Loucy (cell line): Measurements from ENCODE around the gene FADS3.

Experiments
- H2AFZ ChIP-seq: fragments of 200-600 bp; sonication (generic); 2 replicates; pipeline ENCODE4 v1.6.0; 2016; ENCODE audit warnings: antibody characterized with exemption, mild to moderate bottlenecking, low read length, moderate library complexity
- H3F3A ChIP-seq: fragments of 200-600 bp; 2 replicates; pipeline ENCODE4 v1.6.0; 2016; ENCODE audit warnings: antibody characterized with exemption, low read depth, mild to moderate bottlenecking
- H3K27me3 ChIP-seq: fragments of 200-600 bp; sonication (generic); 2 replicates; pipeline ENCODE4 v1.6.1; 2014; ENCODE audit warnings: low read length, mild to moderate bottlenecking; ENCODE audit not compliant: insufficient read depth, poor library complexity, severe bottlenecking
- H3K36me3 ChIP-seq: fragments of 200-600 bp; sonication (generic); 2 replicates; pipeline ENCODE4 v1.6.1; 2016; ENCODE audit warnings: low read length; ENCODE audit not compliant: insufficient read depth
- H3K4me1 ChIP-seq: fragments of 200-600 bp; sonication (generic); 2 replicates; pipeline ENCODE4 v1.5.1; 2014; ENCODE audit warnings: low read length, mild to moderate bottlenecking; ENCODE audit not compliant: insufficient read depth, poor library complexity, severe bottlenecking
- H3K4me2 ChIP-seq: fragments of 200-600 bp; sonication (generic); 2 replicates; pipeline ENCODE4 v1.6.0; 2014; ENCODE audit warnings: antibody characterized with exemption, low read length, low read depth, mild to moderate bottlenecking; ENCODE audit not compliant: poor library complexity, severe bottlenecking
- H3K4me3 ChIP-seq: fragments of 200-600 bp; sonication (generic); 2 replicates; pipeline ENCODE4 v1.5.1; 2014; ENCODE audit warnings: low read length, mild to moderate bottlenecking, mixed read lengths; ENCODE audit not compliant: poor library complexity, severe bottlenecking
- H3K79me2 ChIP-seq: fragments of 200-600 bp; sonication (generic); 2 replicates; pipeline ENCODE4 v1.6.1; 2014; ENCODE audit warnings: low read length; ENCODE audit not compliant: insufficient read depth
- H3K9ac ChIP-seq: fragments of 200-600 bp; sonication (generic); 2 replicates; pipeline ENCODE4 v1.6.0; 2014; ENCODE audit warnings: mild to moderate bottlenecking, low read depth, low read length, moderate library complexity; ENCODE audit not compliant: poor library complexity, severe bottlenecking
- H3K9me2 ChIP-seq: fragments of 200-600 bp; sonication (generic); replicated peaks from 2 replicates; pipeline ENCODE4 v1.6.1; 2016; ENCODE audit warnings: low read depth, low read length, mixed read lengths
- H3K9me3 ChIP-seq: fragments of 200-600 bp; sonication (generic); 2 replicates; pipeline ENCODE4 v1.6.1; 2014; ENCODE audit warnings: mild to moderate bottlenecking, antibody characterized with exemption, low read length, low read depth; ENCODE audit not compliant: insufficient read depth
- H4K20me1 ChIP-seq: fragments of 200-600 bp; sonication (generic); 2 replicates; pipeline ENCODE4 v1.6.0; 2014; ENCODE audit warnings: antibody characterized with exemption, low read length, mild to moderate bottlenecking; ENCODE audit not compliant: insufficient read depth, poor library complexity, severe bottlenecking
- CTCF ChIP-seq: fragments of 200-600 bp; sonication (generic); conservative IDR thresholded peaks from 2 replicates; pipeline ENCODE4 v1.5.1; 2014; ENCODE audit warnings: mild to moderate bottlenecking, antibody characterized with exemption, low read length
- EZH2phosphoT487 ChIP-seq: fragments of 200-600 bp; IDR thresholded peaks from 2 replicates; pipeline ENCODE4 v1.6.1; 2018; ENCODE audit warnings: antibody characterized with exemption, mild to moderate bottlenecking, moderate library complexity, borderline replicate concordance

Gene FADS3

DNA sequence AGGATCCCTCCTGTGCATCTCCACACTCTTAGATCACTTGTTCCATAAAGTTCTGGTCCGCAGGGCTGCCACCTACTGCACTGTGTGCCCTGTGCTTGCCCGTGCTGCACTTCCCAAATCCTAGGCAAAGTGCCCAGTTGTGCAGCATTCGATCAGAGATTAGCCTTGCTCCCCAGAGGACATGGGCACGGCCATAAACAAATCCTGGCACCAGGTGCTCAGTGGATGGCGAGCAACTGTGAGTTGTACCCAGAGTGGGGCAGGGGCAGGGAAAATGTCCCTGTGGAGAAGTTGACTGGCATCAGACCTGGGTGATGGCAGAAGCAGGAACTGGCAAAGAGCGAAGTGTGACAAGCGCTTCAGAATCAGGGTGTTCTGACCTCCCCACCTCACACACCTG lies 58.6 kb downstream of the FADS3 start:
- no peaks in the 10 kb centered on the region for H3K9me2 ChIP-seq
- TF ChIP-seq CTCF, result no peak
- TF ChIP-seq EZH2phosphoT487, result no peak
- H3K4me2 ChIP-seq, result peak overlapping the region; percentile 95
- H3K27me3 ChIP-seq, result peaks cover 12% of the 10 kb centered on the region
- H2AFZ ChIP-seq, result no peak overlapping the region
- peaks cover 29% of the 10 kb centered on the region for H3F3A ChIP-seq
- H3K79me2 ChIP-seq, result peaks cover 91% of the 10 kb centered on the region
- peaks cover 72% of the 10 kb centered on the region for H3K4me1 ChIP-seq
- peak overlapping the region; percentile 96 for H3K9ac ChIP-seq
- peaks cover 5% of the 10 kb centered on the region; the same call in 1 of the 2 replicates for H3K36me3 ChIP-seq
- H3K4me3 ChIP-seq, result peak overlapping the region; percentile 84
- no peaks in the 10 kb centered on the region for H3K9me3 ChIP-seq
- H4K20me1 ChIP-seq, result peaks cover 54% of the 10 kb centered on the region

- Histone ChIP-seq H3K4me2 (peak overlapping the region; percentile 95), H3K9ac (peak overlapping the region; percentile 96), H3K9me2 (no peaks in the 10 kb centered on the region), H3K4me3 (peak overlapping the region; percentile 84), H3K9me3 (no peaks in the 10 kb centered on the region), H2AFZ (no peak overlapping the region), H3K4me1 (peaks cover 69% of the 10 kb centered on the region), H3K36me3 (0 out of 2 replicates have a peak, but pooled peaks cover 4% of the 10 kb centered on the region), H3K79me2 (peaks cover 89% of the 10 kb centered on the region), H4K20me1 (peaks cover 52% of the 10 kb centered on the region), H3F3A (peaks cover 29% of the 10 kb centered on the region), H3K27me3 (peaks cover 12% of the 10 kb centered on the region)
- TF ChIP-seq CTCF (no peak), EZH2phosphoT487 (no peak)
Observed at GRCh38 chr11:61832207-61832606, 59.1 kb downstream of the FADS3 start.

DNA sequence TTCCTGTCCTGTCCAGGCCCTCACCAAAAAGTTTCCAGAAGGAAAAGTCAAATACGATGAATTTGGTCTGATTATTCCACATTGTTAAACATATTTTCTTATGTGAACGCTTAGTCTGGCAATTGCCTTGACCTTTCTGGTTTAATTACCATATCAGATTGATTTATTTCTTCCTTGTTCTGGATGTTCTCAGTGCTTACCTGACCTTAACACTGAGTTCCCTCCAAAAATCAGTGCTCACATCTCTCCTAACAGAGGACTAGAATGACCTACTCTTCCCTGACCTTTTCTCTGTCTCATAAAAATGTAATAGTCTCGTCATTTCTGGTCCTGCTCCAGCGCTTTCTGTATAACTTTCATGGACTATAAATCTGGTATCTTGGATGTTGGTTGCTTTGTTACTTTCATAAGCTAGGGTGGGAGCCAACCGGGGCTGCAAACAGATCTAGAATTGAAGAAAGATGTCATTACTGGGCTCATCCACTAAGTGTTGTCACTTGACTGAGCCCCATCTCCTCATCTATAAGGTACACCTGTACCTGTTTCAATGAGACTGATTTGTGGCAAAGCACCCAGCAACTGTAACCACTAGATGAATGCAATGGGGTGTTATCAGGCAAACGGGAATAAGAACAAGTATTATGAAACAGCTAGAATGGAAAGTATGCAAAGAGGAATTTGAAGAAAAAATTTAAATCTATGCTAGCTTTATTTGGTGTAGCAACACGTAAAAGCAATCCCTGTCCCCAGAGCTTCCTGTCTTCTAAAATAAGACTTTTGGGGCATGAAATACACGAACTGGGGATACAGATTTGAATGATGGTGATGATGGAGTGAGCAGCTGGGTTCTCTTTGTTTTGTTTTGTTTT lies 60.9 kb downstream of the FADS3 start:
- peaks cover 88% of the 10 kb centered on the region for H3K79me2 ChIP-seq
- TF ChIP-seq EZH2phosphoT487 (no peak), CTCF (no peak)

More for the DNA sequence above, 60.9 kb downstream of the FADS3 start:
- H3K36me3 ChIP-seq, result 0 out of 2 replicates have a peak, but pooled peaks cover 4% of the 10 kb centered on the region
- peaks cover 25% of the 10 kb centered on the region for H3F3A ChIP-seq
- peaks cover 45% of the 10 kb centered on the region for H4K20me1 ChIP-seq
- H3K27me3 ChIP-seq, result peaks cover 12% of the 10 kb centered on the region
- H3K4me2 ChIP-seq, result peak overlapping the region; percentile 95
- peak overlapping the region; percentile 84 for H3K4me3 ChIP-seq
- H3K9me3 ChIP-seq, result no peaks in the 10 kb centered on the region
- no peak overlapping the region for H2AFZ ChIP-seq
- peak overlapping the region; percentile 96 for H3K9ac ChIP-seq
- no peaks in the 10 kb centered on the region for H3K9me2 ChIP-seq
- H3K4me1 ChIP-seq, result peaks cover 65% of the 10 kb centered on the region
